SJSA1 (cell line): Measurements from ENCODE around the gene KRR1. TPM values are rescaled to one million over a fixed set of nuclear protein-coding genes. Genes with fewer than 3 reads are reported as not detected.
"Not testable (repeated sequence)": the region's sequence is repeated elsewhere in the genome, so short reads cannot be mapped to it uniquely, and the experiment has no call there.

Source experiments
- DNase-seq, 2 experiments: peaks; one replicate each; pipeline ENCODE4 v3.0.0-alpha.2; 2015 to 2020; ENCODE audit warnings: low spot score in 2 of 2, low read depth in 1 of 2
- H3K27ac ChIP-seq: fragments of 250-450 bp; sonication (Bioruptor Pico); 2 replicates; pipeline ENCODE4 v1.5.1; 2020; ENCODE audit warnings: mild to moderate bottlenecking, moderate library complexity
- H3K27me3 ChIP-seq: fragments of 250-450 bp; sonication (Bioruptor Pico); replicated peaks from 2 replicates; pipeline ENCODE4 v1.5.1; 2020; ENCODE audit warnings: mild to moderate bottlenecking, moderate library complexity
- H3K36me3 ChIP-seq: fragments of 250-450 bp; sonication (Bioruptor Pico); 2 replicates; pipeline ENCODE4 v1.5.1; 2020; ENCODE audit warnings: mild to moderate bottlenecking
- H3K4me1 ChIP-seq: fragments of 250-450 bp; sonication (Bioruptor Pico); replicated peaks from 2 replicates; pipeline ENCODE4 v1.6.1; 2021; ENCODE audit warnings: mild to moderate bottlenecking
- H3K4me3 ChIP-seq: fragments of 250-450 bp; sonication (Bioruptor Pico); 2 replicates; pipeline ENCODE4 v1.5.1; 2020; ENCODE audit warnings: mild to moderate bottlenecking
- H3K9me3 ChIP-seq: fragments of 250-450 bp; sonication (Bioruptor Pico); replicated peaks from 2 replicates; pipeline ENCODE4 v1.5.1; 2020; ENCODE audit warnings: mild to moderate bottlenecking
- total RNA-seq: library from RNA; depleted of rRNA; stranded (reverse); fragments of >200 nt; shearing (Covaris generic); gene quantifications from 2 replicates; pipeline ENCODE4 v1.2.3, GENCODE V29; 2014; rRNA removed

Gene KRR1
- total RNA-seq, 1 experiment from 2014 or later: 76.8 TPM

DNA sequence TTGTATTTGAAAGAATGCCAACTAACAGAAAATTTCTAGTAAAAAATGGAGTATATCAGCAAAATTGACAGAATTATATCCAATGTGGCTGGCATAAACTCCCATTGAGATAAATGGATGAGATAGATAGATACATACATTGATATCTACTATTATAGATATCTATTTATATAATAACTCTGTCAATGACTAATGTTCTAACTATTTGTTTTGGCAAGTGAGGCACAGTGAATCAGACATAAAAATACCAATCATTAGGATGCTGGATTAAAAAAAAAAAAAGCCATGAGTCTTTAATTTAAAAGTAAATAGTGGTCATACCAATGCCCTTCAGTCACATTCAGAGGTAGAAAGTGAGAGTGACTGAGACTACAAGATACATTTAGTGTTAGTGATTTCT is 64.6 kb downstream of the KRR1 start:
- H3K27me3 ChIP-seq: no peaks in the 10 kb centered on the region
- H3K27ac ChIP-seq: no peak overlapping the region
- H3K36me3 ChIP-seq: no peaks in the 10 kb centered on the region
- no peaks in the 10 kb centered on the region for H3K9me3 ChIP-seq
- peak in 1 of 2 experiments; percentile 37 for DNase-seq
- no peak overlapping the region for H3K4me3 ChIP-seq
- peaks cover 12% of the 10 kb centered on the region for H3K4me1 ChIP-seq

DNA sequence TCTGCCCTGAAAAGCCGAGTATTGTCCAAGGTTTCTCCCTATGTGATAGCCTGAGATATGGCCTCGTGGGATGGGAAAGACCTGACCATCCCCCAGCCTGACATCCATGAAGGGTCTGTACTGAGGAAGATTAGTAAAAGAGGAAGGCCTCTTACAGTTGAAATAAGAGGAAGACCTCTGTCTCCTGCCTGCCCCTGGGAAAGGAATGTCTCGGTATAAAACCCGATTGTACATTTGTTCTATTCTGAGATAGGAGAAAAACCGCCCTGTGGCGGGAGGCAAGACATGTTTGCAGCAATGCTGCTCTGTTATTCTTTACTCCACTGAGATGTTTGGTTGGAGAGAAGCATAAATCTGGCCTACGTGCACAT is 66.3 kb downstream of the KRR1 start:
- not testable (repeated sequence) for DNase-seq, H3K4me3 ChIP-seq, H3K27me3 ChIP-seq, H3K9me3 ChIP-seq, H3K36me3 ChIP-seq, H3K27ac ChIP-seq
- H3K4me1 ChIP-seq: peaks cover 12% of the 10 kb centered on the region

DNA sequence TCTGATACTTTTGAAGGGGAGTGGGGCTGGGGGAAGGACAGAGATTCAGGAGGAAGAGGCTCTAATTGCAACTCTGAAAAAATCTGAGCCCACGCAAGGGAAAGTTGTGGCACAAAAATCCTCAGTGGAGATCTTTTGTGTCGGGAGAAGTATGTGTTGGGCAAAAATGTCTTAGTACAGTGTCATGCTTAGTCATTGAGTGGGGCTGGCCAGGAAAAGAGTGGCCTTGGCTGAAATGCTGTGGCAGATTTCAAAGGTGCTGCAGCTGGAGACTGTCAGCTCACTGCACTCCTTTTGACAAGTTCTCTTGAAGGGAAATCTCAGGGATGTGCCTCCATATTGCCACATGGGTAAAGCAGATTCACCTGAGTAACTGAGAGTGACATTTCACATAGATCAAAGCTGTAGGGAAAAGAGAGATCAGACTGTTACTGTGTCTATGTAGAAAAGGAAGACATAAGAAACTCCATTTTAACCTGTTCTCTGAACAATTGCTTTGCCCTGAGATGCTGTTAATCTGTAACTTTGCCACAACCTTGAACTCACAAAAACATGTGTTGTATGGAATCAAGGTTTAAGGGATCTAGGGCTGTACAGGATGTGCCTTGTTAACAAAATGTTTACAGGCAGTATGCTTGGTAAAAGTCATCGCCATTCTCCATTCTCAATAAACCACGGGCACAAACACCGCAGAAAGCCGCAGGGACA is 66.8 kb downstream of the KRR1 start:
- Histone ChIP-seq H3K4me3 (no peak overlapping the region), H3K36me3 (no peaks in the 10 kb centered on the region), H3K9me3 (no peaks in the 10 kb centered on the region), H3K27me3 (no peaks in the 10 kb centered on the region), H3K4me1 (peaks cover 12% of the 10 kb centered on the region), H3K27ac (0 out of 2 replicates have a peak overlapping the region, but pooled peaks have one; percentile 21)
- DNase-seq: peak in 1 of 2 experiments; percentile 27

DNA sequence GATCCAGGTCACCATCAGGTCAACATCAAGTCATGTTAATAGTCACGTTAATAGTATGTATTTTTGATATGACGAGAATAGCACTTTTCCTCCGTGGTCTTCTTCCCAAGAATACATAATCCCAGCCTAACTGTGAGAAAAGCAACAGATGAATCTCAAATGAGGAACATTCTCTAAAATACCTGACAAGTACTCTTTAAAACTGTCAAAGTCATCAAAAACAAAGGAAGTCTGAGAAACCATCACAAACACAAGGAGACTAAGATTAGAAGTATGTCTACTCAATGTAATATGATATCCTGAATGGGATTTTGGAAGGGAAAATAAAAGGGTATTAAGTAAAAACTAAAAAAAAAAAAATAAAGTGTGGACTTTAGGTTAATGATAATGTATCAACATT is 67.7 kb downstream of the KRR1 start:
- Histone ChIP-seq H3K9me3 (no peaks in the 10 kb centered on the region), H3K27ac (no peak overlapping the region), H3K27me3 (no peaks in the 10 kb centered on the region), H3K36me3 (no peaks in the 10 kb centered on the region), H3K4me3 (no peak overlapping the region), H3K4me1 (peaks cover 12% of the 10 kb centered on the region)
- no peak for DNase-seq

DNA sequence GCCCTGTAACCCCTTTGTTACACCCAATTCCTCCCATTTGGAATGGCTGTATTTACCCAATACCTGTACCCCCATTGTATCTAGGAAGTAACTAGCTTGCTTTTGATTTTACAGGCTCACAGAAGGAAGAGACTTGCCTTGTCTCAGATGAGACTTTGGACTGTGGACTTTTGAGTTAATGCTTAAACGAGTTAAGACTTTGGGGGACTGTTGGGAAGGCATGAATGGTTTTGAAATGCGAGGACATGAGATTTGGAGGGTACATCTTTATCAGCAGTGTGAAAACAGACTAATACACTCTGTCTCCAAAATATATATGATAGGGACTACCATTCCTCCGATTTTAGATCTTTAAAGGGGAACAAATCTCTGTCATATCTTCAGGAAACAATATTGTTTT is 69.0 kb downstream of the KRR1 start:
- not testable (repeated sequence) for H3K36me3 ChIP-seq, H3K9me3 ChIP-seq, H3K27ac ChIP-seq, DNase-seq, H3K27me3 ChIP-seq, H3K4me3 ChIP-seq
- H3K4me1 ChIP-seq: peaks cover 11% of the 10 kb centered on the region

DNA sequence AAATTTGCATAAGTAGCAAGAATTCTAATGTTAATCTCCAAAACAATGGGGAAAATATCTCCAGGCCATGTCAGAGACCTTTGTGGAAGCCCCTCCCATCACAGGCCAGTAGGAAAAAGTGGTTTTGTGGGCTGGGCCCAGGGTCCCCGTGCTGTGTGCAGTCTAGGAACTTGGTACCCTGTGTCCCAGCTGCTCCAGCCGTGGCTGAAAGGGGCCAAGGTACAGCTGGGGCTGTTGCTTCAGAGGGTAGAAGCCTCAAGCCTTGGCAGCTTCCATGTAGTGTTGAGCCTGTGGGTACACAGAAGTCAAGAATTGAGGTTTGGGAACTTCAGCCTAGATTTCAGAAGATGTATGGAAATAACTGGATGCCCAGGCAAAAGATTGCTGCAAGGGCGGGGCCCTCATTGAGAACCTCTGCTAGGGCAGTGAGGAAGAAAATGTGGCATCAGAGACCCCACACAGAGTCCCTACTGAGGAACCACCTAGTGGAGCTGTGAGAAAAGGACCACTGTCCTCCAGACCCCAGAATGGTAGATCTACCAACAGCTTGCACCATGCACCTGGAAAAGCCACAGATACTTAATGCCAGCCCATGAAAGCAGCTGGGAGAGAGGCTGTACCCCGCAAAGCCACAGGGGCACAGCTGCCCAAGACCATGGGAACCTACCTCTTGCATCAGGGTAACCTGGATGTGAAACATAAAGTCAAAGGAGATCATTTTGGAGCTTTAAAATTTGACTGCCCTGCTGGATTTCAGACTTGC is 69.5 kb downstream of the KRR1 start:
- not testable (repeated sequence) for H3K9me3 ChIP-seq, H3K27me3 ChIP-seq, H3K27ac ChIP-seq, H3K4me1 ChIP-seq, H3K4me3 ChIP-seq, DNase-seq, H3K36me3 ChIP-seq

Other genes with a start within 250 kb of the KRR1 start
- gene CAPS2, start 181.3 kb downstream of the KRR1 start, total RNA-seq: 1.9 and 2.8 TPM in 2 replicates
- not detected in 2 replicates for gene GLIPR1L1, start 176.9 kb downstream of the KRR1 start, total RNA-seq
- gene GLIPR1L2, start 120.5 kb downstream of the KRR1 start, total RNA-seq: 0.13 TPM in 1 of 2 replicates, not detected in the other
- 34.4 and 81.5 TPM in 2 replicates for gene GLIPR1, start 30.9 kb downstream of the KRR1 start, total RNA-seq